Aorta (tissue), 5 donors: ENCODE data around the gene NDUFS5. TPM values are rescaled to one million over a fixed set of nuclear protein-coding genes. Genes with fewer than 3 reads are reported as not detected.
"Not testable (repeated sequence)": the region's sequence is repeated elsewhere in the genome, so short reads cannot be mapped to it uniquely, and the experiment has no call there.

Experiments used
- ATAC-seq: fragments of 200-7000 bp; cut with Tn5 transposase; one replicate; pipeline ENCODE4 v1.9.1; 2022; ENCODE audit warnings: moderate library complexity; ENCODE audit not compliant: low FRiP score
- DNase-seq, 2 donors: peaks; one replicate each; pipeline ENCODE4 v3.0.0-alpha.2; 2020
- H3K27ac ChIP-seq, 2 donors: one replicate each; pipeline ENCODE4 v1.5.1; 2013; ENCODE audit warnings: low read length in 2 of 2, mild to moderate bottlenecking in 2 of 2, moderate library complexity in 2 of 2, control low read depth in 1 of 2, inconsistent platforms in 1 of 2, low read depth in 1 of 2
- H3K27me3 ChIP-seq, 2 donors: one replicate each; pipeline ENCODE4 v1.6.1; 2013; ENCODE audit warnings: control low read depth in 1 of 2, low read length in 1 of 2, mild to moderate bottlenecking in 1 of 2, moderate library complexity in 1 of 2; ENCODE audit not compliant: insufficient read depth in 2 of 2, control insufficient read depth in 1 of 2
- H3K36me3 ChIP-seq, 2 donors: one replicate each; pipeline ENCODE4 v1.6.1; 2013; ENCODE audit warnings: control low read depth in 1 of 2, low read length in 1 of 2, mild to moderate bottlenecking in 1 of 2; ENCODE audit not compliant: insufficient read depth in 2 of 2, control insufficient read depth in 1 of 2
- H3K4me1 ChIP-seq, 2 donors: one replicate each; pipeline ENCODE4 v1.6.1; 2013; ENCODE audit warnings: low read length in 2 of 2, control low read depth in 1 of 2, mild to moderate bottlenecking in 1 of 2, moderate library complexity in 1 of 2; ENCODE audit not compliant: insufficient read depth in 2 of 2, control insufficient read depth in 1 of 2
- H3K4me3 ChIP-seq, 2 donors: one replicate each; pipeline ENCODE4 v1.5.1; 2013; ENCODE audit warnings: low read length in 2 of 2, control low read depth in 1 of 2, mild to moderate bottlenecking in 1 of 2
- H3K9me3 ChIP-seq: one replicate; pipeline ENCODE4 v1.6.1; 2013; ENCODE audit warnings: mild to moderate bottlenecking, low read length; ENCODE audit not compliant: control insufficient read depth
- WGBS, 2 donors: extraction: QIAGEN DNeasy Blood & Tissue Kit; methylation state at CpG; one replicate each; pipeline ENCODE4 v1.1.7; 2013; 5-methylcytosine and 5-hydroxymethylcytosine counted together
- intact Hi-C, 2 donors: fragments of 100-400 bp; cut with DNase I; formaldehyde crosslinking; loops; one replicate each; pipeline versions ENCODE4 v1.14.2 to v1.15.0; 2022
- polyA plus RNA-seq, 2 donors: library from polyadenylated mRNA; stranded (reverse); fragments of 200-250 nt; gene quantifications; one replicate each; pipeline ENCODE4 v1.2.3, GENCODE V29; 2013
- total RNA-seq, 2 donors: library from RNA; stranded (reverse); fragmentation: NEBNext Ultra II Directional; extraction: Animal tissue kit (Norgen Biotek cat#: 25700); gene quantifications; one replicate each; pipeline ENCODE4 v1.2.1, GENCODE V29; 2021
- donor health status: healthy with polysubstance abuse.
- donor health status: Bipolar disorder and iron deficiency.
- donor health status: DM: no; HTN: no; CAD: no.
- donor health status: DM: no; HTN: no; CAD: no.
- donor health status: DM: yes; HTN: yes; CAD: no.

NDUFS5 gene
- total and polyA plus RNA-seq, 4 donors: 114 to 574 (median 323) TPM

- Histone ChIP-seq H3K9me3 (no peaks in the 10 kb centered on the region), H3K36me3 (peaks cover 6 to 15% of the 10 kb centered on the region in 2 donors), H3K4me3 (no peak overlapping the region), H3K27ac (no peak overlapping the region), H3K27me3 (no peaks in the 10 kb centered on the region), H3K4me1 (no peaks in the 10 kb centered on the region)
- intact Hi-C loops: no loop called here
- WGBS, 2 donors: 70 to 75% methylated on average over 2 of the region's 2 CpGs
- DNase-seq: no peak
- no peak for ATAC-seq
Observed at GRCh38 chr1:39003794-39004193, 22.4 kb upstream of the NDUFS5 start.

- WGBS, 2 donors: 71 to 92% methylated on average over 2 of the region's 2 CpGs
- Histone ChIP-seq H3K4me1 (no peaks in the 10 kb centered on the region), H3K36me3 (peaks cover 6 to 15% of the 10 kb centered on the region in 2 donors), H3K4me3 (no peak overlapping the region), H3K27ac (no peak overlapping the region), H3K27me3 (no peaks in the 10 kb centered on the region), H3K9me3 (no peaks in the 10 kb centered on the region)
- DNase-seq: no peak
- no peak for ATAC-seq
- intact Hi-C loops: no loop called here
Observed at GRCh38 chr1:39006287-39006686, 19.9 kb upstream of the NDUFS5 start.

GRCh38 chr1:39006726-39007645, 19.2 kb upstream of the NDUFS5 start:
- no peaks in the 10 kb centered on the region for H3K9me3 ChIP-seq
- no peaks in the 10 kb centered on the region for H3K4me1 ChIP-seq
- H3K36me3 ChIP-seq: peaks cover 6 to 15% of the 10 kb centered on the region in 2 donors
- no peak overlapping the region for H3K27ac ChIP-seq
- H3K27me3 ChIP-seq: no peaks in the 10 kb centered on the region
- H3K4me3 ChIP-seq: no peak overlapping the region
- DNase-seq (no peak), ATAC-seq (no peak)
- intact Hi-C loops: no loop called here
- WGBS, 2 donors: 89 to 90% methylated on average over 13 of the region's 13 CpGs

GRCh38 chr1:39014956-39015355, 11.2 kb upstream of the NDUFS5 start:
- H3K4me3 ChIP-seq, ATAC-seq, DNase-seq, H3K4me1 ChIP-seq, intact Hi-C loops, H3K27ac ChIP-seq, H3K9me3 ChIP-seq, H3K36me3 ChIP-seq, H3K27me3 ChIP-seq: not testable (repeated sequence)
- WGBS, 2 donors: 85 to 86% methylated on average over 8 of the region's 8 CpGs

- DNase-seq (no peak), ATAC-seq (no peak)
- H3K4me3 ChIP-seq: no peak overlapping the region
- no peak overlapping the region for H3K27ac ChIP-seq
- no peaks in the 10 kb centered on the region for H3K9me3 ChIP-seq
- no peaks in the 10 kb centered on the region for H3K27me3 ChIP-seq
- WGBS, 2 donors: 61 to 68% methylated on average over 10 of the region's 10 CpGs
- no peaks in the 10 kb centered on the region for H3K36me3 ChIP-seq
- no peaks in the 10 kb centered on the region for H3K4me1 ChIP-seq
- intact Hi-C loops: no loop called here
Observed at GRCh38 chr1:39016604-39017171, 9.5 kb upstream of the NDUFS5 start.

- Histone ChIP-seq H3K4me3 (no peak overlapping the region), H3K4me1 (no peaks in the 10 kb centered on the region), H3K9me3 (no peaks in the 10 kb centered on the region), H3K36me3 (no peaks in the 10 kb centered on the region), H3K27ac (no peak overlapping the region), H3K27me3 (no peaks in the 10 kb centered on the region)
- WGBS, 2 donors: 77 to 81% methylated on average over 5 of the region's 5 CpGs
- ATAC-seq: no peak
- no peak for DNase-seq
- intact Hi-C loops: no loop called here
Observed at GRCh38 chr1:39017266-39017665, 8.9 kb upstream of the NDUFS5 start.

- 45 to 93% methylated on average over 1 of the region's 1 CpG for WGBS, 2 donors
- not testable (repeated sequence) for ATAC-seq
Observed at GRCh38 chr1:39020494-39020893, 5.7 kb upstream of the NDUFS5 start.

GRCh38 chr1:39021426-39021825, 4.7 kb upstream of the NDUFS5 start:
- no peaks in the 10 kb centered on the region for H3K36me3 ChIP-seq
- no peak overlapping the region for H3K4me3 ChIP-seq
- H3K27me3 ChIP-seq: no peaks in the 10 kb centered on the region
- H3K9me3 ChIP-seq: no peaks in the 10 kb centered on the region
- no peaks in the 10 kb centered on the region for H3K4me1 ChIP-seq
- no peak for DNase-seq
- WGBS, 2 donors: 64 to 82% methylated on average over 1 of the region's 1 CpG
- no peak for ATAC-seq
- intact Hi-C loops: no loop called here
- H3K27ac ChIP-seq: no peak overlapping the region

More at GRCh38 chr1:39020494-39020893, 5.7 kb upstream of the NDUFS5 start:
- H3K4me3 ChIP-seq, H3K27me3 ChIP-seq, DNase-seq, intact Hi-C loops, H3K36me3 ChIP-seq, H3K4me1 ChIP-seq, H3K9me3 ChIP-seq, H3K27ac ChIP-seq: not testable (repeated sequence)

GRCh38 chr1:39023140-39023539, 3.0 kb upstream of the NDUFS5 start:
- no peaks in the 10 kb centered on the region for H3K4me1 ChIP-seq
- no peaks in the 10 kb centered on the region for H3K9me3 ChIP-seq
- no peak for ATAC-seq
- H3K27me3 ChIP-seq: no peaks in the 10 kb centered on the region
- no peak overlapping the region for H3K27ac ChIP-seq
- intact Hi-C loops: no loop called here
- 52 to 56% methylated on average over 1 of the region's 1 CpG for WGBS, 2 donors
- no peak overlapping the region for H3K4me3 ChIP-seq
- no peaks in the 10 kb centered on the region for H3K36me3 ChIP-seq
- no peak for DNase-seq
